ENCODE data around the gene WDFY4. TPM values are rescaled to one million over a fixed set of nuclear protein-coding genes. Genes with fewer than 3 reads are reported as not detected.

WDFY4 gene
- total and polyA plus RNA-seq, 9 of the 15 experiments (the other 6 are each of a cell fraction or from before 2014, with no cell fraction given): 0.01 to 0.02 (median 0.01) TPM; not detected in 6

DNA sequence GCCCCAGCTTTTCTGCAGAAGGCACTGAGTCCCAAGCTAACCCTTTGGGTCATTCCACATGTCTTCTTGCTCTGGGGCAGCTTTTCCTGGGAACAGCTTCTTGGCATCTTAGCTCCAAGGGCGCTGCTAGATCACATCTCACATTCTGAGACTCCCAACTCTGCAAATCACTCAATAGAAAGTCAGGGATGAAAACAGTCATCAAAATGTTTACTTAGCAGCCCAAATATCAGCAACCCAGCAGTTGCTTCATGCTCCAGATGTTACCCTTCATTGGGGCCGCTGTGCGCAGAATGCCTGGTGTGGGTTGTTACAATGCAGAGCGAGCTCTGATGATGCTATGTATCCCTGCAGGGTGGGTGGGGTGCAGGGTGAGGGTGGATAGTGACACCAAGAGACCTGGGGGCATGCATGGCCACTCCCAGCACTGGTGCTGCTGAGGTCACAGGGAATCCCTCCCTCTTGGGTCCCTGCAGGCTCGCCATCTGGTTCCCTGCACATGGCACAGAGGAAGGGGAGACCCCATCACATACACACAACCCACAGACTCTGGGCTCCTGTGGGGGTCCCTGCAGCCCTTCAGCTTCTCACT lies 19.0 kb downstream of the WDFY4 start:
- peaks cover 0 to 3% of the 10 kb centered on the region in 2 experiments; a peak in 2 of 5 replicates for H3K4me1 ChIP-seq (replicated peaks in 1 of 2; ENCODE audit: control insufficient read depth in 2 of 2, insufficient read depth in 2 of 2, low read length in 2 of 2)
- no peaks in the 10 kb centered on the region for H3K36me3 ChIP-seq (ENCODE audit: control insufficient read depth, insufficient read depth, low read length)
- no peak overlapping the region for H2AFZ ChIP-seq (ENCODE audit: low read depth, low read length)
- ATAC-seq (no peak), FAIRE-seq (no peak), DNase-seq (ENCODE audit: extremely low read depth in 1 of 4, low spot score in 3 of 4) (no peak)
- no peak overlapping the region for H3K9ac ChIP-seq (ENCODE audit: insufficient read depth in 1 of 2, low read depth in 2 of 2, low read length in 2 of 2)
- ChIA-PET CTCF (ENCODE audit: low intra/inter-chr PET ratio) (no interaction called here), POLR2A (interaction anchor here (0.5 to 0.6 kb wide), 2 partner anchors 481 to 723 kb away, joined by 3 read pairs; no protein-coding TSS in a partner anchor)
- H3K9me1 ChIP-seq (ENCODE audit: control insufficient read depth, insufficient read depth, low read length): no peaks in the 10 kb centered on the region
- no peak overlapping the region for H3K4me2 ChIP-seq (ENCODE audit: insufficient read depth, low read length)
- WGBS (ENCODE audit: insufficient coverage, low coverage, missing lambda C conversion rate): 1% methylated on average over 5 of the region's 5 CpGs
- in situ Hi-C loops (cut with MboI) (no loop called here), intact Hi-C loops (cut with micrococcal nuclease) (no loop called here)
- 0 out of 2 replicates have a peak, but pooled peaks cover 3% of the 10 kb centered on the region for H4K20me1 ChIP-seq (replicated peaks; ENCODE audit: control insufficient read depth, insufficient read depth, low read length)
- no peak overlapping the region for H3K4me3 ChIP-seq
- no TSS peak for BruUV-seq (replicated peaks)
- H3K27ac ChIP-seq (ENCODE audit: extremely low read depth, low read depth, low read length): no peak overlapping the region
- H3K9me3 ChIP-seq (replicated peaks; ENCODE audit: control insufficient read depth, insufficient read depth, low read depth, low read length): no peaks in the 10 kb centered on the region
- peaks cover 5 to 27% of the 10 kb centered on the region in 2 experiments; a peak in 2 of 5 replicates for H3K27me3 ChIP-seq (ENCODE audit: control insufficient read depth in 2 of 2, insufficient read depth in 2 of 2, low read length in 2 of 2)
- H3K79me2 ChIP-seq (ENCODE audit: control insufficient read depth, insufficient read depth, low read length): no peaks in the 10 kb centered on the region
- no peak for TF ChIP-seq POLR2AphosphoS5 (IDR thresholded peaks at IDR 0.05; ENCODE audit: control insufficient read depth, insufficient read depth, low read depth, low read length)
- TF ChIP-seq TAF15 (IDR thresholded peaks at IDR 0.05; ENCODE audit: low read depth, low read length): no peak
- no peak for TF ChIP-seq MXI1 (IDR thresholded peaks at IDR 0.05; ENCODE audit: low read depth, low read length)
- no peak for TF ChIP-seq PREB (CRISPR knock-in tag; IDR thresholded peaks at IDR 0.05)
- TF ChIP-seq KAT7 (CRISPR knock-in tag; IDR thresholded peaks at IDR 0.05; ENCODE audit: borderline replicate concordance): no peak
- TF ChIP-seq PHF21A (IDR thresholded peaks at IDR 0.05; ENCODE audit: borderline replicate concordance, low read depth): no peak
- no peak for TF ChIP-seq CREM (IDR thresholded peaks at IDR 0.05; ENCODE audit: low read depth)
- no peak for TF ChIP-seq RFX7 (CRISPR knock-in tag; IDR thresholded peaks at IDR 0.05)
- TF ChIP-seq DNMT1 (IDR thresholded peaks at IDR 0.05): no peak
- no peak for TF ChIP-seq SNIP1 (IDR thresholded peaks at IDR 0.05; ENCODE audit: low read depth)
- TF ChIP-seq MECOM (CRISPR knock-in tag; IDR thresholded peaks at IDR 0.05): no peak
- no peak for TF ChIP-seq SMARCB1 (IDR thresholded peaks at IDR 0.05; ENCODE audit: insufficient read length, low read depth)
- TF ChIP-seq, protein P1, sequence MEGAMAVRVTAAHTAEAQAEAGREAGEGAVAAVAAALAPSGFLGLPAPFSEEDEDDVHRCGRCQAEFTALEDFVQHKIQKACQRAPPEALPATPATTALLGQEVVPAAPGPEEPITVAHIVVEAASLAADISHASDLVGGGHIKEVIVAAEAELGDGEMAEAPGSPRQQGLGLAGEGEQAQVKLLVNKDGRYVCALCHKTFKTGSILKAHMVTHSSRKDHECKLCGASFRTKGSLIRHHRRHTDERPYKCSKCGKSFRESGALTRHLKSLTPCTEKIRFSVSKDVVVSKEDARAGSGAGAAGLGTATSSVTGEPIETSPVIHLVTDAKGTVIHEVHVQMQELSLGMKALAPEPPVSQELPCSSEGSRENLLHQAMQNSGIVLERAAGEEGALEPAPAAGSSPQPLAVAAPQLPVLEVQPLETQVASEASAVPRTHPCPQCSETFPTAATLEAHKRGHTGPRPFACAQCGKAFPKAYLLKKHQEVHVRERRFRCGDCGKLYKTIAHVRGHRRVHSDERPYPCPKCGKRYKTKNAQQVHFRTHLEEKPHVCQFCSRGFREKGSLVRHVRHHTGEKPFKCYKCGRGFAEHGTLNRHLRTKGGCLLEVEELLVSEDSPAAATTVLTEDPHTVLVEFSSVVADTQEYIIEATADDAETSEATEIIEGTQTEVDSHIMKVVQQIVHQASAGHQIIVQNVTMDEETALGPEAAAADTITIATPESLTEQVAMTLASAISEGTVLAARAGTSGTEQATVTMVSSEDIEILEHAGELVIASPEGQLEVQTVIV (CRISPR knock-in tag; IDR thresholded peaks at IDR 0.05; ENCODE audit: borderline replicate concordance): no peak
- no peak for TF ChIP-seq HNRNPL (IDR thresholded peaks at IDR 0.05; ENCODE audit: low read depth, low read length)
- no peak for TF ChIP-seq TRIM28 (IDR thresholded peaks at IDR 0.05)
- TF ChIP-seq NFYB (IDR thresholded peaks at IDR 0.05; ENCODE audit: extremely low read depth, insufficient read length): no peak
- no peak for TF ChIP-seq NR2C1 (IDR thresholded peaks at IDR 0.05)
- TF ChIP-seq NR2C1 (tag; IDR thresholded peaks at IDR 0.05): no peak
